HUES6 (cell line): ENCODE measurements around the gene ZBTB20.

ENCODE experiments used
- H3K27ac ChIP-seq: 2 replicates; pipeline ENCODE4 v1.7.0; 2013; ENCODE audit warnings: low read depth, mild to moderate bottlenecking, low read length, inconsistent platforms
- H3K27me3 ChIP-seq: 2 replicates; pipeline ENCODE4 v1.6.1; 2013; ENCODE audit warnings: low read length; ENCODE audit not compliant: control insufficient read depth, insufficient read depth
- H3K36me3 ChIP-seq: 2 replicates; pipeline ENCODE4 v1.6.1; 2013; ENCODE audit warnings: low read length; ENCODE audit not compliant: control insufficient read depth, insufficient read depth
- H3K4me1 ChIP-seq: 2 replicates; pipeline ENCODE4 v1.6.1; 2013; ENCODE audit warnings: low read length; ENCODE audit not compliant: control insufficient read depth, insufficient read depth
- H3K4me3 ChIP-seq: 2 replicates; pipeline ENCODE4 v1.5.1; 2013; ENCODE audit warnings: low read depth, low read length
- H3K9ac ChIP-seq: one replicate; pipeline ENCODE4 v1.6.1; 2013; ENCODE audit warnings: mild to moderate bottlenecking, low read length
- H3K9me3 ChIP-seq: 2 replicates; pipeline ENCODE4 v1.6.1; 2013; ENCODE audit warnings: low read depth, low read length; ENCODE audit not compliant: control insufficient read depth, insufficient read depth

ZBTB20 gene

DNA sequence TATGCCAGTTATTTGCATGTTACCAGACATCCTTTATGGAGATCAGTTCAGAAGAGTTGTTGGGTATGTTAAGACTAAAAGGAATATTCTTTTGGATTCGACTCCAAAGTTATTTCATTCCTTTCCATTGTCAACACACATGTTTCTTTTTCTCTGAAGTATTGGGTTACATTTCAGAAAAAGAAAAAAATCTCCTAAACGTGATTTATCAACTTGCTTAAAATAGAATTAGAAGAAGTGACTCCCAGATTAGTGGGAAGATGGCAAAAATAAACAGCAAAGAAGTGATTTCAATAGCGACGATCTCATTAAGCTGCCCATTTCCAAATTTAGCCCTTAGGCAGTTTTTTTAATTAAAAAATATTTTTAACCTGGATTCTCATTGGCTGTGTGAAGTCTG is 767.8 kb downstream of the ZBTB20 start:
- no peaks in the 10 kb centered on the region for H3K27me3 ChIP-seq
- H3K4me1 ChIP-seq: peaks cover 12% of the 10 kb centered on the region
- no peak overlapping the region for H3K4me3 ChIP-seq
- no peaks in the 10 kb centered on the region for H3K36me3 ChIP-seq
- no peaks in the 10 kb centered on the region for H3K9me3 ChIP-seq
- H3K9ac ChIP-seq: no peak overlapping the region
- H3K27ac ChIP-seq: no peak overlapping the region

DNA sequence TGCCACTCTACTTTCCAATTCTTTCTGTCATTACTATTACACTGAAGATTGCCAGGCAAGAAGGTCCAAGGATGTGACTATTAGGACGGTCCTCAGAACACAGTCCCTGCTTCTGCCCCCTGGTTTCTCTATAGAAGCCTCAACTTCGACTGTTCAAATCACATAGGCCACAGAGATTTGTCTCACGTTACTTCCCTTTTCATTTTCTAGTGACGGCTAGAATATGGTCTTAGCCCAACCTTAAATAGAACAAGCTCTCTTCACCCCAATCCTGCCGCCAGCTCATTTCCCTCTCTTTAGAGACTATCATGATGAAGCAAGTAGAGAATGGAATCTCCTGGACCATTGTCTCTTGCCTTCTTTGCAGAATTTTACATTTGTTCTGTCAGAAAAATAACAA is 768.3 kb downstream of the ZBTB20 start:
- no peak overlapping the region for H3K4me3 ChIP-seq
- no peaks in the 10 kb centered on the region for H3K9me3 ChIP-seq
- H3K36me3 ChIP-seq: no peaks in the 10 kb centered on the region
- H3K27me3 ChIP-seq: no peaks in the 10 kb centered on the region
- no peak overlapping the region for H3K27ac ChIP-seq
- no peak overlapping the region for H3K9ac ChIP-seq
- H3K4me1 ChIP-seq: peaks cover 10% of the 10 kb centered on the region

DNA sequence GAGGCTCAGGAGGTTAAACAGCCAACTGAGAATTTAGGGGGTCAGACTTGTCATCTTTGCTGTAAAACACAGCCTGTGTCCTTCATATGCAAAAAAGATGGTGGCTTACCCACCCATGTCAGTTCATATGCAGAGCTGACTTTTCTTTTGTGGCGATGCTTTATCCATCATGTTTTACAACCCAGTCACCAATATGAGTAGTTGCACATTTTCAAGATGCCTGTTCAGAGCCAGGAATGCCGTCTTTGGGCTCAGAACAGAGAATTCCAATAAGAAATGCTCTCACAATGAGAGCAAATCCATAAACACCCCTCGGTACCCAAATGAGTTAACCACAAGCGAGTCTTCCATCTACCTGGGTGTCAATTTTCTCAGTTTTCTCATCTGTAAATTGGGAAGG is 769.7 kb downstream of the ZBTB20 start:
- H3K9ac ChIP-seq: no peak overlapping the region
- H3K9me3 ChIP-seq: no peaks in the 10 kb centered on the region
- H3K4me3 ChIP-seq: no peak overlapping the region
- H3K27ac ChIP-seq: no peak overlapping the region
- H3K27me3 ChIP-seq: no peaks in the 10 kb centered on the region
- no peaks in the 10 kb centered on the region for H3K36me3 ChIP-seq
- peaks cover 7% of the 10 kb centered on the region for H3K4me1 ChIP-seq

DNA sequence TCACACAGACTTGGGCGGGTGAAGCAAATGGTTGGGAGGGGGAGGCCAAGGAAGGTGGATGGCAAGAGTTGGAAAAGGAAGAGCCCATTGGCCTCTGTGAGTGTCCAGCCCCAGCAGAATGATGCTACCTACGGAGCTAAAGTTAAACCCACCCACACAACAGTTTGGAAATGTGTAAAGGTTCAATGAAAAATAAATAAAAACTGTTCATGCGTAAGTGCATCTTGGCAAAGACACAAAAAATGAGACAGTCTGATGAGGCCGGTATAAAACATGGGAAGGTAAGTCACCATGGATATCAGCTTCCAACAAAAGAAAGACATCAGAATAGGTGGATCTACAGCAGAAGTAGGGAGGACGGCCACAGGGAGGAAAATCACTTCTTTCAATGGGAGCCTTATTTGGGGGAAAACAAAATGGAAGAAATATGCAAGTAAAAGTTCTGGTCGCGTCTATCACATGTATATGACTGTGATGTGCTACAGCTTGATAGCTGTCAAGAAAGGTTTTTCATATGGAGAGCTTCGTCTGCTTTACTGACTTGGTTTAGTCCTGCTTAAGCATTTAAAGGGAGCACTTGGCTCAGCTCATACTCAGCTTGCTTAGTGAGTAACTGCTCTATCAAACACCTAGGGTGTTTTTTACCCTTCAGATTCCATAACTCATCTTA is 770.4 kb downstream of the ZBTB20 start:
- Histone ChIP-seq H3K4me3 (no peak overlapping the region), H3K9me3 (no peaks in the 10 kb centered on the region), H3K27ac (no peak overlapping the region), H3K4me1 (peaks cover 7% of the 10 kb centered on the region), H3K36me3 (no peaks in the 10 kb centered on the region), H3K9ac (no peak overlapping the region), H3K27me3 (no peaks in the 10 kb centered on the region)

DNA sequence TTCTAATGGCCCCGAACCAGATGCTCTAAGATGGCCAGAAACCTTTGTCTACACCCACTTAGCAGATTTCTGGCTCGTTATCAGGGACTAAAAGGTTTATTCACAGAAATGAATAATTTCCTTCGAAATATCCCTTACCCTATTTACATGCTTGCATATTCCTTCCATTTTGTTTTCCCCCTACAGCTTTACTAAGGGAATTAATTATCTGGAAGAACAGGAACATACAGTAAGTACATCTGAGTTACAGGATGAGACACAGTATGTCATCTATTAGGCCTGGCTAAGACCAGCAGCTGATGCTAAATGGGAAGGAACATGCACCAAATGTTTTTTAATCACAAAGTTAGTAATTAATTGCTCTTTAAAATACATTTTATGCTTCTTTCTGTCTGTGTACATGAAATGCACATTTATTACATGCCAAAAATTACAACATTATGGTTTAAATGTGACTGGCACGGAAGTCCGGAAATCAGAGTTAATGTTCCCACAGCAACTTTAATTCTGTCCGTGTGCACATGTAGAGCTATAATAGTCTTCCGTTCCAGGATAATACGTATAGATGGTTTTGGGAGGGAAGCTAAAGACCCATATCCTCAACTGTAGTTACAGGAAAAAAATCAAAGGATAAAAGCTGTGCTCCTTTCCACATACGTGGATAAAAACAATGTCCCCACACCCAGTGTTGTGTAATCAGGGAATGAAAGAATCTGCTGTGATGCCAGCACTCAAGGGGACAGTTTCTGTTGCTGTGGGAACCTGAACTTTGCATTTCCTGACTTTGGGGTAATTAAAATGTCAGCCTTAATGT is 771.3 kb downstream of the ZBTB20 start:
- no peak overlapping the region for H3K9ac ChIP-seq
- H3K27me3 ChIP-seq: no peaks in the 10 kb centered on the region
- no peaks in the 10 kb centered on the region for H3K9me3 ChIP-seq
- H3K4me3 ChIP-seq: no peak overlapping the region
- H3K27ac ChIP-seq: no peak overlapping the region
- peaks cover 7% of the 10 kb centered on the region for H3K4me1 ChIP-seq
- no peaks in the 10 kb centered on the region for H3K36me3 ChIP-seq

DNA sequence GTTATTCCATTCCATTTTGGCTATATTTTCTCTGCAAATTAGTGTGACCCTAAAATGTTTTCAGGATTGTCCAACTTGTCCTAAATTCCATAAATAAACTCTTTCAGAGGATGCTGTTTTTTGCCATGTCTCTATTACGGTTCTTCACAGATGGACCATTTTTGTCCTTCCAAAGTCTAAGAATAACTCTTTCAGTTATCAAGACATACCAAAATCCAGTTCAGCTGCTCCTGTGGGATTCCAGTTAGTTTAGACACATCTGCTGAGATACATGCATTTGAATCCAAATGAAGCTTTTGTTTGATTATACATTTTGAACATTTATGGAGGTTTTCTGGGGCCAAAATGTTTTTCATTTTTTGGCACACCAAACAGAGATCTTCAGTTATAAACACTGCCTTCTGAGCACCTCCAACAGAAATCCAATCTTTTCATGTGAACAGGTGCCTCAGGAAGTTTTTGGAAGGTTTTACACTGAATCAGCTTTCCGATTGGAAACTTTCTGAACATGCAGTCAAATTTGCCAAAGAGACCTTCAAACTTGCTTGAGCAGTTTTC is 772.6 kb downstream of the ZBTB20 start:
- Histone ChIP-seq H3K4me1 (peaks cover 7% of the 10 kb centered on the region; the same call in 1 of the 2 replicates), H3K36me3 (no peaks in the 10 kb centered on the region), H3K9me3 (no peaks in the 10 kb centered on the region), H3K4me3 (no peak overlapping the region), H3K27me3 (no peaks in the 10 kb centered on the region), H3K27ac (no peak overlapping the region), H3K9ac (no peak overlapping the region)

DNA sequence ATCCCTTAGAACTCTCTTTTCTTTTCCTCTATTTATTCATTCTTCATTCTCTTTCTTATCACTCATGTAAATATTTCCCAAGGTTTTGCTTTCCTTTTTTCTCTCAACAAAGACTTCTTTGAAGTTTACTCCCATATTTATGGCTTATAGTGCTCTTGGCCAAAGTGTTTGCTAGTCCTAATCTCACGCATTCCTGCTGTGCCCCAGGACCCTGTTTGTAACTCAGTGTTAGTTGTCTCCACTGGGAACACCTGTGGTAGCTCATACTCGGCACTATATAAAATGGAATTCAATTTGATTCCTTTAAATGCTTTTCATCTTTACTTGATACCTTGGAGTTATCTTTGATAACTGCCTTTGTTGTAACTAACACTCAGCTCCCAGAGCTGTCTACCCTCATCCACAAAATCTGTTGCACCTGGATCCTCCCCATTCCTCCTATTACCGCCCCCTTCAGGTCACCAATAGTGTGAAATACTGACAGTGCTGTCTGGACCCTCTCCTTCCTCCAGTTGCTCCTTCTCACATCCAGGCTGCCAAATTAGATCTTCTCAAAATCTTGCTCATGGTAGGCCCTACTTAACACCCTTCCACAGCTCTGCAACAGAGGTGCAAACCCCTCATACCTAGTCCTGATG is 776.4 kb downstream of the ZBTB20 start:
- no peaks in the 10 kb centered on the region for H3K9me3 ChIP-seq
- H3K4me3 ChIP-seq: no peak overlapping the region
- no peak overlapping the region for H3K9ac ChIP-seq
- no peaks in the 10 kb centered on the region for H3K36me3 ChIP-seq
- no peak overlapping the region for H3K27ac ChIP-seq
- no peaks in the 10 kb centered on the region for H3K27me3 ChIP-seq
- no peaks in the 10 kb centered on the region for H3K4me1 ChIP-seq

DNA sequence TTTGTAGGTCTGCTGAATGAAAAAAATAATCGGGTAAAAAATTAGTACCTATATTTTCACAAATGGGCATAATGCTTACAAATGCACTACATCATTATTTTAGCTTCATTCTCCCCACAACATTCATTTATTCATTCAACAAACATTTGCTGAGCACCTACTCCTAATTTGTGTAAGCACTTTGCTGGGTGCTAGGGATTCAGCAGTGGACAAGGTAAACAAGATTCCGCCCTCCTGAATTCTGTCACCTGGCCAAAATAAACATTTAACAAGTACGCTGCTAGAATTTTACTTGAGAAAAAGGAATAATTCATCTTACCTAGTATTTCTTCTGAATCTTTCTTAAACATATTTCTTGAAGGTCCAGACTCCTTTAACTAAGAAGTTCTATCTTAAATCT is 781.2 kb downstream of the ZBTB20 start:
- H3K9me3 ChIP-seq: no peaks in the 10 kb centered on the region
- no peak overlapping the region for H3K9ac ChIP-seq
- H3K27ac ChIP-seq: no peak overlapping the region
- no peak overlapping the region for H3K4me3 ChIP-seq
- no peaks in the 10 kb centered on the region for H3K27me3 ChIP-seq
- H3K36me3 ChIP-seq: no peaks in the 10 kb centered on the region
- H3K4me1 ChIP-seq: 0 out of 2 replicates have a peak, but pooled peaks cover 7% of the 10 kb centered on the region

DNA sequence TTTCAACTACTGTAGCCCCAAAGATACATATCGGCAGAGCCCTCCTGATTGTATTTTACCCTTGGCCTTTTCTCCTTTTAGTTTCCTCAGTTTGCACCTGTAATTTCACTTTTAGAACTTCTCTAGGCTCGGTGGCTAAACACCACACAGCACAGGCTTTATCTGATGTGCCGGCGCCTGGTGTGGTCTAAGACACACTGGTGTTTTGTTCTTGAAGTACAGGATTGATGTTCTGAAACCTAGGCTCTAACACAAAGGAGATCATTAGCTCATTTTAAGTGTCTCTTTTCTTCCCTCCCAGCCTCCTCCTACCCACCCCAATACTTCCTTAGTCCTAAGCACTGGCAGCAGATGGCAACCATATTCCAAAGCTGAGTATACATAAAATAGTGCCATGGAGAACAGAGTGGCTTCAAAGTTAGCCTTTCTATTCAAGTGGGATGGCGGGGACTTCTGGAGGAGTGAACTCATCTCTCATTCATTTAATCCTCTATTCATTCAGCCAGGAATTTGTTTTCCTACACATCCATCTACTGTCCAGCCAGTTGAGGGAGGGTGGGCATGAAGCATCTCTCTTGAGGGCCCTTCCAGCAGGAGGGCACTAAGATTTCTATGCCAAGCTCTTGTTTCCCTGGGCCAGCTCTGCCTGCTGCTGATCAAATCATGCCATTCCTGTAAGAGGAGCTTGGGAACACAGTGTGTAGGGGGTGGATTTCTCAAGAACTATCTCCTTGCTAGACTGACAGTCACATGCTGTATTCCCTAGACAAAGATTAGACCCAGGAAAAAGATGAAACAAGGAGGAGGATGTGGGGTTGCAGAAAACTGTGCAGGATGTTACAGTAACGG is 782.1 kb downstream of the ZBTB20 start:
- Histone ChIP-seq H3K4me1 (0 out of 2 replicates have a peak, but pooled peaks cover 7% of the 10 kb centered on the region), H3K36me3 (no peaks in the 10 kb centered on the region), H3K27me3 (no peaks in the 10 kb centered on the region), H3K9ac (no peak overlapping the region), H3K9me3 (no peaks in the 10 kb centered on the region), H3K4me3 (no peak overlapping the region), H3K27ac (no peak overlapping the region)

DNA sequence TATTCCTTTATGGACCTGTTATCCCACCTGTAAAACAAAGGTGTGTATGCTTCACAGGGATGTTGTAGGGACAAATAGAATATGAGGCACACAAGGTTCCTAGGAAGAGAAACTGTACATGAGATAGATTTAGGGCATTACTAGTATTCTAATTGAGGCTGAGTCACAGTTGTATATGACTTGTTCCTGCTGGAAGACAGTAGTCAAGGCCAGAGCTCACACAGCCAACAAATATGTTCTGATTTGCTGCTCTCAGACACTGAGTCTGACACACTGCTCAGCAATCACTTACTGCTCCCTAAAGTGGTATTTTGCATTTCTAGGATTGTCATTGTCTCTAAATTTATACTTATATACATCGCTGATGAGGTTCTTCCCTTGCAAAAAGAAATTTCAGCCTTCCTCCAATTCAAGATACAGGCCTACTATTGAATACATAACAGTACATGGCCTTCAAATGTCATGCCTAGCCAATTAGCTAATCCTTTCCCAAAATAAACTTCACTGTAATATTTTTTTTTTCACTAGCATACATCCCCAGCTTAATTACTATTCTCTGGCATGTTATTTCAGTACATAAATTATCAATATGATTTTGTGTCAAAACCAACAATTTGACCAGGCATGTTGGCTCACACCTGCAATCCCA is 783.4 kb downstream of the ZBTB20 start:
- Histone ChIP-seq H3K4me3 (no peak overlapping the region), H3K9me3 (no peaks in the 10 kb centered on the region), H3K27me3 (no peaks in the 10 kb centered on the region), H3K36me3 (no peaks in the 10 kb centered on the region), H3K27ac (no peak overlapping the region), H3K9ac (no peak overlapping the region), H3K4me1 (0 out of 2 replicates have a peak, but pooled peaks cover 7% of the 10 kb centered on the region)
